Activated CD4-positive, alpha-beta T cell treated with anti-CD3 and anti-CD28 coated beads, Interleukin-2, amount 10 ng/mL, durations not matched to agents 7 days and 5 days (primary cell): Measurements from ENCODE around the gene PALM2AKAP2. TPM values are rescaled to one million over a fixed set of nuclear protein-coding genes. Genes with fewer than 3 reads are reported as not detected.

Source experiments
- CTCF ChIA-PET: fragments of 350-600 bp; sonication (Branson Sonifier 250); formaldehyde crosslinking; loops from one replicate; lab custom pipeline; 2021; ENCODE audit warnings: antibody characterized with exemption; lab: Charles Lee
- POLR2A ChIA-PET: fragments of 350-600 bp; sonication (Branson Sonifier 250); formaldehyde crosslinking; loops from one replicate; lab custom pipeline; 2021; ENCODE audit warnings: antibody characterized with exemption; lab: Charles Lee
- DNase-seq: peaks from one replicate; pipeline ENCODE4 v3.0.0-alpha.2; 2020
- H3K27ac Mint-ChIP-seq: one replicate; pipeline ENCODE4 v1.8.0; 2021; ENCODE audit warnings: mild to moderate bottlenecking, moderate library complexity, mixed read lengths
- H3K27me3 Mint-ChIP-seq: one replicate; pipeline ENCODE4 v1.8.0; 2021; ENCODE audit warnings: mixed read lengths
- H3K36me3 Mint-ChIP-seq: one replicate; pipeline ENCODE4 v1.8.0; 2021; ENCODE audit warnings: low read depth, mixed read lengths
- H3K4me1 Mint-ChIP-seq: one replicate; pipeline ENCODE4 v1.8.0; 2021; ENCODE audit warnings: mixed read lengths
- H3K4me3 Mint-ChIP-seq: one replicate; pipeline ENCODE4 v1.8.0; 2021; ENCODE audit warnings: mild to moderate bottlenecking, moderate library complexity, mixed read lengths
- H3K9me3 Mint-ChIP-seq: one replicate; pipeline ENCODE4 v1.8.0; 2021; ENCODE audit warnings: mixed read lengths
- total RNA-seq, 2 experiments: library from RNA; stranded (reverse); gene quantifications; one replicate each; pipeline ENCODE4 v1.2.3, GENCODE V29; 2021

The PALM2AKAP2 gene
- total RNA-seq, 2 experiments from 2014 or later: 0.19 TPM; not detected in 1

GRCh38 chr9:109799141-109799540, 19.1 kb downstream of the PALM2AKAP2 start:
- POLR2A ChIA-PET: no interaction called here
- no peak overlapping the region for H3K4me3 Mint-ChIP-seq
- H3K27ac Mint-ChIP-seq: no peak overlapping the region
- H3K9me3 Mint-ChIP-seq: no peaks in the 10 kb centered on the region
- CTCF ChIA-PET: no interaction called here
- no peak for DNase-seq
- H3K27me3 Mint-ChIP-seq: peaks cover 14% of the 10 kb centered on the region
- H3K36me3 Mint-ChIP-seq: no peaks in the 10 kb centered on the region
- H3K4me1 Mint-ChIP-seq: no peaks in the 10 kb centered on the region

- peaks cover 16% of the 10 kb centered on the region for H3K27me3 Mint-ChIP-seq
- ChIA-PET CTCF (no interaction called here), POLR2A (no interaction called here)
- no peak for DNase-seq
- H3K4me1 Mint-ChIP-seq: no peaks in the 10 kb centered on the region
- no peaks in the 10 kb centered on the region for H3K9me3 Mint-ChIP-seq
- H3K4me3 Mint-ChIP-seq: no peak overlapping the region
- no peak overlapping the region for H3K27ac Mint-ChIP-seq
- no peaks in the 10 kb centered on the region for H3K36me3 Mint-ChIP-seq
These were observed 19.8 kb downstream of the PALM2AKAP2 start for GRCh38 chr9:109799792-109800191.

GRCh38 chr9:109801484-109801883, 21.5 kb downstream of the PALM2AKAP2 start:
- POLR2A ChIA-PET: no interaction called here
- no peaks in the 10 kb centered on the region for H3K4me1 Mint-ChIP-seq
- no peaks in the 10 kb centered on the region for H3K36me3 Mint-ChIP-seq
- CTCF ChIA-PET: no interaction called here
- H3K9me3 Mint-ChIP-seq: no peaks in the 10 kb centered on the region
- H3K27me3 Mint-ChIP-seq: peaks cover 18% of the 10 kb centered on the region
- DNase-seq: no peak
- H3K27ac Mint-ChIP-seq: no peak overlapping the region
- no peak overlapping the region for H3K4me3 Mint-ChIP-seq

- DNase-seq: no peak
- Mint-ChIP-seq H3K27ac (no peak overlapping the region), H3K36me3 (no peaks in the 10 kb centered on the region), H3K4me3 (no peak overlapping the region), H3K9me3 (no peaks in the 10 kb centered on the region), H3K4me1 (no peaks in the 10 kb centered on the region), H3K27me3 (peaks cover 25% of the 10 kb centered on the region)
- POLR2A ChIA-PET: no interaction called here
- CTCF ChIA-PET: interaction anchor here (1.4 kb wide), 1 partner anchor 15 kb away, joined by 3 read pairs; no protein-coding TSS in a partner anchor
These were observed 22.5 kb downstream of the PALM2AKAP2 start for GRCh38 chr9:109802491-109802890.

GRCh38 chr9:109805050-109805449, 25.1 kb downstream of the PALM2AKAP2 start:
- H3K36me3 Mint-ChIP-seq: no peaks in the 10 kb centered on the region
- no peaks in the 10 kb centered on the region for H3K9me3 Mint-ChIP-seq
- no peak overlapping the region for H3K4me3 Mint-ChIP-seq
- no peak overlapping the region for H3K27ac Mint-ChIP-seq
- ChIA-PET POLR2A (no interaction called here), CTCF (interaction anchor here (1.3 kb wide), 1 partner anchor 64 kb away, joined by 3 read pairs; no protein-coding TSS in a partner anchor)
- peaks cover 26% of the 10 kb centered on the region for H3K27me3 Mint-ChIP-seq
- H3K4me1 Mint-ChIP-seq: no peaks in the 10 kb centered on the region
- DNase-seq: no peak

- H3K36me3 Mint-ChIP-seq: no peaks in the 10 kb centered on the region
- no peaks in the 10 kb centered on the region for H3K4me1 Mint-ChIP-seq
- no peak overlapping the region for H3K4me3 Mint-ChIP-seq
- no peak for DNase-seq
- H3K27me3 Mint-ChIP-seq: peaks cover 32% of the 10 kb centered on the region
- ChIA-PET CTCF (interaction anchor here (0.8 kb wide), 1 partner anchor 13 kb away, joined by 3 read pairs; no protein-coding TSS in a partner anchor), POLR2A (no interaction called here)
- H3K9me3 Mint-ChIP-seq: no peaks in the 10 kb centered on the region
- H3K27ac Mint-ChIP-seq: no peak overlapping the region
These were observed 26.6 kb downstream of the PALM2AKAP2 start for GRCh38 chr9:109806506-109807115.

- Mint-ChIP-seq H3K27ac (no peak overlapping the region), H3K36me3 (no peaks in the 10 kb centered on the region), H3K4me3 (no peak overlapping the region), H3K27me3 (peaks cover 17% of the 10 kb centered on the region), H3K9me3 (no peaks in the 10 kb centered on the region), H3K4me1 (peaks cover 1% of the 10 kb centered on the region)
- ChIA-PET CTCF (no interaction called here), POLR2A (no interaction called here)
- DNase-seq: no peak
These were observed 31.9 kb downstream of the PALM2AKAP2 start for GRCh38 chr9:109811876-109812275.

- no peak overlapping the region for H3K4me3 Mint-ChIP-seq
- no peak overlapping the region for H3K27ac Mint-ChIP-seq
- H3K36me3 Mint-ChIP-seq: no peaks in the 10 kb centered on the region
- H3K4me1 Mint-ChIP-seq: peaks cover 1% of the 10 kb centered on the region
- H3K9me3 Mint-ChIP-seq: no peaks in the 10 kb centered on the region
- CTCF ChIA-PET: no interaction called here
- DNase-seq: no peak
- H3K27me3 Mint-ChIP-seq: peaks cover 13% of the 10 kb centered on the region
- POLR2A ChIA-PET: no interaction called here
These were observed 32.3 kb downstream of the PALM2AKAP2 start for GRCh38 chr9:109812331-109812730.

- Mint-ChIP-seq H3K36me3 (no peaks in the 10 kb centered on the region), H3K4me1 (peaks cover 1% of the 10 kb centered on the region), H3K27me3 (peaks cover 17% of the 10 kb centered on the region), H3K27ac (no peak overlapping the region), H3K4me3 (no peak overlapping the region), H3K9me3 (no peaks in the 10 kb centered on the region)
- DNase-seq: no peak
- ChIA-PET CTCF (no interaction called here), POLR2A (no interaction called here)
These were observed 32.9 kb downstream of the PALM2AKAP2 start for GRCh38 chr9:109812818-109813281.

GRCh38 chr9:109813303-109813702, 33.3 kb downstream of the PALM2AKAP2 start:
- no peak for DNase-seq
- CTCF ChIA-PET: interaction anchor here (0.6 kb wide), 1 partner anchor 374 kb away, joined by 3 read pairs; no protein-coding TSS in a partner anchor
- Mint-ChIP-seq H3K27me3 (peaks cover 21% of the 10 kb centered on the region), H3K4me1 (peaks cover 1% of the 10 kb centered on the region), H3K4me3 (no peak overlapping the region), H3K36me3 (no peaks in the 10 kb centered on the region), H3K27ac (no peak overlapping the region), H3K9me3 (no peaks in the 10 kb centered on the region)
- POLR2A ChIA-PET: no interaction called here

- DNase-seq: no peak
- H3K9me3 Mint-ChIP-seq: no peaks in the 10 kb centered on the region
- H3K36me3 Mint-ChIP-seq: no peaks in the 10 kb centered on the region
- peaks cover 1% of the 10 kb centered on the region for H3K4me1 Mint-ChIP-seq
- no peak overlapping the region for H3K27ac Mint-ChIP-seq
- ChIA-PET POLR2A (no interaction called here), CTCF (interaction anchor here (0.6 kb wide), 1 partner anchor 373 kb away, joined by 3 read pairs; no protein-coding TSS in a partner anchor)
- H3K4me3 Mint-ChIP-seq: no peak overlapping the region
- H3K27me3 Mint-ChIP-seq: peaks cover 22% of the 10 kb centered on the region
These were observed 33.8 kb downstream of the PALM2AKAP2 start for GRCh38 chr9:109813829-109814228.

- CTCF ChIA-PET: interaction anchor here (1.5 kb wide), 1 partner anchor 50 kb away, joined by 3 read pairs; no protein-coding TSS in a partner anchor
- H3K27ac Mint-ChIP-seq: no peak overlapping the region
- H3K9me3 Mint-ChIP-seq: no peaks in the 10 kb centered on the region
- H3K27me3 Mint-ChIP-seq: peaks cover 17% of the 10 kb centered on the region
- POLR2A ChIA-PET: interaction anchor here (0.6 kb wide), 1 partner anchor 77 kb away, joined by 3 read pairs; no protein-coding TSS in a partner anchor
- no peaks in the 10 kb centered on the region for H3K36me3 Mint-ChIP-seq
- no peak for DNase-seq
- H3K4me1 Mint-ChIP-seq: peaks cover 1% of the 10 kb centered on the region
- H3K4me3 Mint-ChIP-seq: no peak overlapping the region
These were observed 35.5 kb downstream of the PALM2AKAP2 start for GRCh38 chr9:109815366-109815947.

GRCh38 chr9:109816490-109816889, 36.5 kb downstream of the PALM2AKAP2 start:
- POLR2A ChIA-PET: interaction anchor here (0.6 kb wide), 1 partner anchor 76 kb away, joined by 3 read pairs; no protein-coding TSS in a partner anchor
- H3K27me3 Mint-ChIP-seq: peaks cover 10% of the 10 kb centered on the region
- CTCF ChIA-PET: interaction anchor here (1.5 kb wide), 1 partner anchor 49 kb away, joined by 3 read pairs; no protein-coding TSS in a partner anchor

More at GRCh38 chr9:109816490-109816889, 36.5 kb downstream of the PALM2AKAP2 start:
- Mint-ChIP-seq H3K4me1 (peaks cover 1% of the 10 kb centered on the region), H3K36me3 (no peaks in the 10 kb centered on the region), H3K27ac (no peak overlapping the region), H3K4me3 (no peak overlapping the region), H3K9me3 (no peaks in the 10 kb centered on the region)
- no peak for DNase-seq
